Measurements from ENCODE around the gene TXNRD2.

- TF ChIP-seq CTCF (IDR thresholded peaks at IDR 0.05) (no peak), EZH2 (IDR thresholded peaks at IDR 0.05; ENCODE audit: borderline replicate concordance, insufficient read depth, low read depth, low read length, poor library complexity, severe bottlenecking) (no peak)
Observed at GRCh38 chr22:19889951-19890350, 51.7 kb downstream of the TXNRD2 start.
